Measurements from ENCODE around the gene TM4SF4.

TM4SF4 gene

DNA sequence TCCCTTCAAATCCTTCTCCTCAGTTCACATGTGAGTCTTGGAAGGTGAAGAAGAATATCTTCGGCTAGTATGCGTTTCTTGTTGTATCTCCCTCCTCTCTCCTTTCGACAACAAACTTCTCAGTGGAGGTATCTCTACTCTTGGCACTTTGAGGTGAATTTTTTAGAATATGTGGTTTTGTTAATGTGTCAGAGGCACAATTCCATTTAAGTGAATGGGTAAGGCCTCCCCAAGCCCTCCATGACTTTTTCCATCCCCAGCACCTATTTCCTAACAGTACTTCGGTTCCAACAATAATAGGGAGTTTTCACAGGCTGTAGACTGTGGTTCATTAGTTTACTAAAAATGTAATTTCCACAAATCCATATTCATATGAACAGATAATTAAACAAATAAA, 74.2 kb downstream of the TM4SF4 start:
- DNase-seq (ENCODE audit: low spot score): no peak

DNA sequence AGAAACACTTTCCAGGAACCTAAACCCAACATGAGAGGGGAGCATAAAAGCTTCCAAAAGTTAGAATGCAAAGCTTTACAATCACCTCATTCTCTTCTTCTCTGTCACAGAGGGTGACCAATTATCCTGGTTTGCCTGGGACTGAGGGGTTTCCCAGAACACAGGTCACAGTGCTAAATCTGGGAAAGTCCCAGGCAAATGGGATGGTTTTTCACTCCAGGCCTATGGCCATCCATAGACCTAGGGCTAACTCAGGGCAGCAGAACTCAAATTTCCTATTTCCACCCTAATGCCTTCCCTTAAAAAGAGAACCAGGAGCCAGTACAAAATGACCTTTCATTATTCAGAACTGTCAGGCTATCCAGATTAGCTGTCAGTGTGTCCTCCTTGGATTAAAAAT, 77.0 kb downstream of the TM4SF4 start:
- DNase-seq (ENCODE audit: low spot score): no peak

- no peak for DNase-seq (ENCODE audit: low spot score)
These were observed 78.2 kb downstream of the TM4SF4 start for GRCh38 chr3:149552700-149553099.
